Left lung (tissue), 10 donors: ENCODE data around the gene LRMDA. TPM values are rescaled to one million over a fixed set of nuclear protein-coding genes. Genes with fewer than 3 reads are reported as not detected.

Source experiments
- ATAC-seq: fragments of 200-7000 bp; cut with Tn5 transposase; one replicate; pipeline ENCODE4 v1.9.1; 2020; ENCODE audit warnings: moderate library complexity
- DNase-seq, 4 donors: peaks; one replicate each; pipeline ENCODE4 v3.0.0-alpha.2; 2013 to 2020
- H3K27ac ChIP-seq, 2 donors: fragments of 200-600 bp; sonication (generic) in 1 of 2; one replicate each; pipeline versions ENCODE4 v1.5.0 to v1.8.0; 2020 to 2021
- H3K27me3 ChIP-seq, 2 donors: fragments of 200-600 bp; sonication (generic) in 1 of 2; one replicate each; pipeline versions ENCODE4 v1.5.0 to v1.8.0; 2020 to 2021
- H3K36me3 ChIP-seq, 2 donors: fragments of 200-600 bp; sonication (generic) in 1 of 2; one replicate each; pipeline versions ENCODE4 v1.5.0 to v1.8.0; 2020 to 2021
- H3K4me1 ChIP-seq, 2 donors: fragments of 200-600 bp; one replicate each; pipeline ENCODE4 v1.8.0; 2021
- H3K4me3 ChIP-seq, 2 donors: fragments of 200-600 bp; sonication (generic) in 1 of 2; one replicate each; pipeline versions ENCODE4 v1.5.0 to v1.8.0; 2020 to 2021; ENCODE audit warnings: mild to moderate bottlenecking in 1 of 2
- H3K9me3 ChIP-seq, 2 donors: fragments of 200-600 bp; sonication (generic) in 1 of 2; one replicate each; pipeline versions ENCODE4 v1.5.0 to v1.8.0; 2020 to 2021
- CTCF ChIP-seq, 2 donors: fragments of 200-600 bp; sonication (generic) in 1 of 2; IDR thresholded peaks; one replicate each; pipeline versions ENCODE4 v1.5.0 to v1.8.0; 2021; ENCODE audit warnings: antibody characterized with exemption in 2 of 2
- intact Hi-C, 2 donors: fragments of 100-400 bp; cut with DNase I; formaldehyde crosslinking; loops; one replicate each; pipeline versions ENCODE4 v1.11.2 to v1.14.2; 2022
- polyA plus RNA-seq, 6 donors: library from polyadenylated mRNA; unstranded; fragments of 120-200 nt; gene quantifications; one replicate each; pipeline ENCODE4 v1.2.1, GENCODE V29; 2013; ENCODE audit not compliant: insufficient read length in 6 of 6
- total RNA-seq, 2 donors: library from RNA; stranded (reverse); fragmentation: NEBNext Ultra II Directional; extraction: Animal tissue kit (Norgen Biotek cat#: 25700); gene quantifications; one replicate each; pipeline ENCODE4 v1.2.1, GENCODE V29; 2021
- donor health status: DM: no; HTN: yes; CAD: no.
- donor health status: DM: no; HTN: no; CAD: no.

LRMDA gene
- total and polyA plus RNA-seq, 8 donors, result 13.9 to 23.6 (median 18.7) TPM

GRCh38 chr10:75751232-75751631 is 319.8 kb downstream of the LRMDA start:
- intact Hi-C loops, result no loop called here
- H3K36me3 ChIP-seq, result no peaks in the 10 kb centered on the region
- H3K4me3 ChIP-seq, result no peak overlapping the region
- H3K27me3 ChIP-seq, result no peaks in the 10 kb centered on the region
- no peak for ATAC-seq
- no peaks in the 10 kb centered on the region for H3K4me1 ChIP-seq
- no peaks in the 10 kb centered on the region for H3K9me3 ChIP-seq
- H3K27ac ChIP-seq, result no peak overlapping the region
- no peak for DNase-seq
- TF ChIP-seq CTCF (IDR thresholded peaks at IDR 0.05), result no peak

- intact Hi-C loops, result no loop called here
- H3K4me3 ChIP-seq, result no peak overlapping the region
- no peak for ATAC-seq
- H3K9me3 ChIP-seq, result no peaks in the 10 kb centered on the region
- TF ChIP-seq CTCF (IDR thresholded peaks at IDR 0.05), result no peak
- H3K27ac ChIP-seq, result no peak overlapping the region
- no peaks in the 10 kb centered on the region for H3K4me1 ChIP-seq
- no peaks in the 10 kb centered on the region for H3K36me3 ChIP-seq
- DNase-seq, result no peak
- no peaks in the 10 kb centered on the region for H3K27me3 ChIP-seq
Measured at GRCh38 chr10:75753621-75754020, 322.2 kb downstream of the LRMDA start.

- ATAC-seq, result no peak
Measured at GRCh38 chr10:75754096-75754831, 322.8 kb downstream of the LRMDA start.

GRCh38 chr10:75755528-75755927 is 324.1 kb downstream of the LRMDA start:
- Histone ChIP-seq H3K27ac (no peak overlapping the region), H3K4me3 (no peak overlapping the region), H3K36me3 (no peaks in the 10 kb centered on the region), H3K27me3 (no peaks in the 10 kb centered on the region), H3K9me3 (no peaks in the 10 kb centered on the region), H3K4me1 (no peaks in the 10 kb centered on the region)
- TF ChIP-seq CTCF (IDR thresholded peaks at IDR 0.05), result no peak
- intact Hi-C loops, result no loop called here
- ATAC-seq (peak; percentile 23), DNase-seq (no peak)

More at GRCh38 chr10:75754096-75754831, 322.8 kb downstream of the LRMDA start:
- TF ChIP-seq CTCF (IDR thresholded peaks at IDR 0.05), result no peak
- H3K36me3 ChIP-seq, result no peaks in the 10 kb centered on the region
- H3K4me3 ChIP-seq, result no peak overlapping the region
- H3K4me1 ChIP-seq, result no peaks in the 10 kb centered on the region
- H3K27me3 ChIP-seq, result no peaks in the 10 kb centered on the region
- no peak for DNase-seq
- intact Hi-C loops, result no loop called here
- no peaks in the 10 kb centered on the region for H3K9me3 ChIP-seq
- no peak overlapping the region for H3K27ac ChIP-seq

- no peak for ATAC-seq
Measured at GRCh38 chr10:75761289-75761688, 329.9 kb downstream of the LRMDA start.

More at GRCh38 chr10:75761289-75761688, 329.9 kb downstream of the LRMDA start:
- Histone ChIP-seq H3K36me3 (no peaks in the 10 kb centered on the region), H3K4me3 (no peak overlapping the region), H3K27me3 (no peaks in the 10 kb centered on the region), H3K9me3 (no peaks in the 10 kb centered on the region), H3K27ac (no peak overlapping the region), H3K4me1 (no peaks in the 10 kb centered on the region)
- no peak for DNase-seq
- no peak for TF ChIP-seq CTCF (IDR thresholded peaks at IDR 0.05)
- intact Hi-C loops, result no loop called here
